Measurements from ENCODE around the gene MAP2K3. TPM values are rescaled to one million over a fixed set of nuclear protein-coding genes. Genes with fewer than 3 reads are reported as not detected.
"Not testable (repeated sequence)": the region's sequence is repeated elsewhere in the genome, so short reads cannot be mapped to it uniquely, and the experiment has no call there.

Gene MAP2K3
- total RNA-seq, 1 donor from 2014 or later, result 11.5 TPM

DNA sequence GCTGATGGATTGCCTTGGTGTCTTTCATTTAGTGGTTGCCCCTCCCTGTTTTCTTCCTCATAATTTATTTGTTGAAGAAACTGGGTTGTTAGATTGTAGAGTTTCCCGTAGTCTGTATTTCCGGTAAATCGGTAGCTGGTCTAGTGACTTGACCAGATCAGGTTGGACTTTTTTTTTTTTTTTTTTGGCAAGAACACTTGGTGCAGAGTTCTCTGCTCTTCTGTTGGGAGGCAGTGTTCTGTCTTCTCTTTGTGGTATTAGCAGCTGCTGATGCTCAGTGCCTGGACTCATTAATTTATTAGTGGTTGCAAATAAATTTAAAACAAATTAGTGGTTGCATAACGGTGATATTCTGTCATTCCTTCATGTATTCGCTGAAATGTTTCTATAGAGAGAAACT lies 40.2 kb downstream of the MAP2K3 start:
- H3K9me3 ChIP-seq (ENCODE audit: control insufficient read depth in 3 of 3, low read length in 3 of 3); H3K4me3 ChIP-seq (ENCODE audit: low read length in 3 of 3); H3K27ac ChIP-seq (ENCODE audit: low read depth, low read length); H3K36me3 ChIP-seq (ENCODE audit: control insufficient read depth in 3 of 3, insufficient read depth in 3 of 3, low read length in 3 of 3); H3K4me1 ChIP-seq (ENCODE audit: control insufficient read depth in 3 of 3, insufficient read depth in 3 of 3, low read length in 3 of 3); H3K9ac ChIP-seq (ENCODE audit: low read depth in 1 of 3, low read length in 3 of 3); H3K27me3 ChIP-seq (ENCODE audit: control insufficient read depth in 3 of 3, insufficient read depth in 3 of 3, low read length in 3 of 3): not testable (repeated sequence)

DNA sequence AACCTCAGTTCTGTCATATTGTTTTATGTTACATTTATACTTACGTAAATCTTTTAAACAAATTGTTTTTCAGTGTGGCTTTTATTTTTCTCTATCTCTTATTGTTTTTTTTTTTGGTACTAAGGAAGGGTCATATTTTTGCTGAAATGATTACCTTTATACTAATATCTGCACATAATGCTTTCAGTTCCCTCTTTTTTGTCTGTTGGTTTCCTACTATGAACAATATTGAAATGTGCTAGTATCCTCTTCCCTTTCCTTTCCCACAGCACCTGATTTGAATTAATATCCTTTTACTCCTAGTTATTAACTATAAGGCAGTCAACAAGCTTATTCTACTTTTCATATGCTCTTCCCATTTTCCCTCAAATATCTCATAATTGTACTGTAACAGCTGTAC lies 43.4 kb downstream of the MAP2K3 start:
- H3K9me3 ChIP-seq (ENCODE audit: control insufficient read depth in 3 of 3, low read length in 3 of 3); H3K4me1 ChIP-seq (ENCODE audit: control insufficient read depth in 3 of 3, insufficient read depth in 3 of 3, low read length in 3 of 3); H3K9ac ChIP-seq (ENCODE audit: low read depth in 1 of 3, low read length in 3 of 3); H3K4me3 ChIP-seq (ENCODE audit: low read length in 3 of 3); H3K36me3 ChIP-seq (ENCODE audit: control insufficient read depth in 3 of 3, insufficient read depth in 3 of 3, low read length in 3 of 3); H3K27me3 ChIP-seq (ENCODE audit: control insufficient read depth in 3 of 3, insufficient read depth in 3 of 3, low read length in 3 of 3); H3K27ac ChIP-seq (ENCODE audit: low read depth, low read length): not testable (repeated sequence)

DNA sequence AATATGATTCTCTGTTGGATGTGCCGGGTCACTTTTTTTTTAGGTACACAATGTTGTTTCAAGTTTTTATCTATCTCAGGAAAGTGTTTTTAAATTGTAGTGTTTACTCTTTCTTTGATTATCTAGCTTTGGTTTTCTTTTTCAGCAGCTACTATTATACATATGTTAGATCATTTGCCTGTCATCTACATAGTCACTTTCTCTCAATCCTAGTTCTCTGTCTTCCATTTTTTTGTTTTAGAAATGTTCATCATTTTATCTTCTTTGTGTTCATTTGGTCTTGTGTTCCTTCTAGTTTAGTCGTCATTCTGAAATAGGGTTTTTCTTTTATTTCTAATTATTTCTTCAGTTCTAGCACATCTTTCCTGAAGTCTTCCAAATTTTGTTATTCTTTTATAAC lies 44.3 kb downstream of the MAP2K3 start:
- not testable (repeated sequence) for H3K27me3 ChIP-seq (ENCODE audit: control insufficient read depth in 3 of 3, insufficient read depth in 3 of 3, low read length in 3 of 3); H3K9ac ChIP-seq (ENCODE audit: low read depth in 1 of 3, low read length in 3 of 3); H3K27ac ChIP-seq (ENCODE audit: low read depth, low read length); H3K4me3 ChIP-seq (ENCODE audit: low read length in 3 of 3); H3K9me3 ChIP-seq (ENCODE audit: control insufficient read depth in 3 of 3, low read length in 3 of 3); H3K4me1 ChIP-seq (ENCODE audit: control insufficient read depth in 3 of 3, insufficient read depth in 3 of 3, low read length in 3 of 3); H3K36me3 ChIP-seq (ENCODE audit: control insufficient read depth in 3 of 3, insufficient read depth in 3 of 3, low read length in 3 of 3)

DNA sequence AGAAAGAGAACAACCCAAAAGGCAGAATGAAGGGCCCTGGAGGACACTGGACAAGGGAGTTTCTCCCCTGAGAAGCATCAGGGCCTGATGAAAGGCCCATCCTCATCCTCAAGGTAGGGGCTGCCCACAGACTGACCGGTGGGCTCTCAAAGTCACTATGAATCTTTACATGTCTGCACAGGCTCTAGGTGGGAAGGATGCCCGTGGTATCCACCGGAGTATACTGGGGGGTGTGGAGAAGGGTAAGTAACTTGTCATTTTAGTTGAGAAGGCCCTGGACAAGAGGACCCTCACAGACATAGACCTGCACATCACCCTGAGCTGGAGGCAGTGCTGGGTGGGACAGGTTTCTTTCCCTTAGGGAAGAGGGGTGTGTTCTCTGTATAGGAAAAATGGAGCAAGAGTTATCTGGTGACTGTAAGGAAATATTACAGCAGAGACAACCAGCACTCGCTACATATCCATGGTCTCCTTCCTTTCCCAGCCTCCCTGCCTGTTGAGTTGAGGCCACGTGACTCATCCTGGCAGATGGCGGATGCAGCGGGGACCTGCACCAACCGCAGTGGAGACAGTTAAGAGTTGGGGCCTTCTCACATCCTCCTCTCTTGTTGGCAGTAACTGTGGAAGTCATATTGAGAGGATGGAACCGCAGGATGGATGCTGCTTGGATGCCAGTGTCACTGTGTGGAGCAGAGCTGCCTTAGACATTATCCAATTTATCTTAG lies 46.1 kb downstream of the MAP2K3 start:
- Histone ChIP-seq H3K4me3 (ENCODE audit: low read length in 3 of 3) (no peak overlapping the region), H3K36me3 (ENCODE audit: control insufficient read depth in 3 of 3, insufficient read depth in 3 of 3, low read length in 3 of 3) (no peaks in the 10 kb centered on the region), H3K27ac (ENCODE audit: low read depth, low read length) (no peak overlapping the region), H3K9ac (ENCODE audit: low read depth in 1 of 3, low read length in 3 of 3) (no peak overlapping the region), H3K4me1 (ENCODE audit: control insufficient read depth in 3 of 3, insufficient read depth in 3 of 3, low read length in 3 of 3) (no peaks in the 10 kb centered on the region), H3K9me3 (ENCODE audit: control insufficient read depth in 3 of 3, low read length in 3 of 3) (peaks cover 0 to 3% (median 0%) of the 10 kb centered on the region in 3 donors), H3K27me3 (ENCODE audit: control insufficient read depth in 3 of 3, insufficient read depth in 3 of 3, low read length in 3 of 3) (no peaks in the 10 kb centered on the region)

DNA sequence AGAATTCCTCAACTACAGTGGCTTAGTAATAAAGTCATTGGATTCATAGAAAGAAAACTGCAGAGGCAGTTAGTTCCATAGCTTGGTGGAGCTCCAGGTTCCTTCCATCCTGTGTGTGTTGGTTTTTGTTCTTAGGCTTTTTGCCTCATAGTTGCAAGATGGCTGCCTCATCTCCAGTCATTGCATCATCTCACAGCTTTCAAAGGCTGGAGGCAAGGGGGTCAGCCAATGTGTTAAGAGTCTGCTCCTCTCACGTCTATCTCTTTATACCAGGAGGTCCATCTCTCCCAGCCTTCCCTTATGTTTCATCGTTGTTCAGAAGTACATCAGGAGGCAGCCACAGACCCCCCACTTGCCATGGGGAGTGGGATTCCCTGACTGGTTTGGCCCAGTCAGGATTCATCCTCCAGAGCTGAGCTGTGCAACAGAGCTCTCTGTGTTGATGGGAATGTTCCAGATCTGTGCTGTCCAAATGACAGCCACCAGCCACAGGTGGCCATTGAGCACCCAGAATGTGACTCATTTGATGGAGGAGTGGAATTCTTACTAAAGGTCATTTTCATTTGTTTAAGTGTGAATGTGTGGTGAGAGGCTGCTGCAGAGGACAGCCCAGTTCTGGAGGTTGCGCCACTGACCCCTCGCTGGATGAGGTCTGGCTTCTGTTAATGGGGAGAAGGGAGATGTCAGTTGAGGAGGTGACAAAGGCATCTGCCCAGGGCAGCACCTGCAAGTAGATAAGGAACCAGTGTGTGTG lies 52.2 kb downstream of the MAP2K3 start:
- H3K27ac ChIP-seq (ENCODE audit: low read depth, low read length), result peak overlapping the region; percentile 51
- peaks cover 11 to 17% (median 16%) of the 10 kb centered on the region in 3 donors for H3K4me1 ChIP-seq (ENCODE audit: control insufficient read depth in 3 of 3, insufficient read depth in 3 of 3, low read length in 3 of 3)
- not testable (repeated sequence) for H3K36me3 ChIP-seq (ENCODE audit: control insufficient read depth in 3 of 3, insufficient read depth in 3 of 3, low read length in 3 of 3); H3K4me3 ChIP-seq (ENCODE audit: low read length in 3 of 3); H3K27me3 ChIP-seq (ENCODE audit: control insufficient read depth in 3 of 3, insufficient read depth in 3 of 3, low read length in 3 of 3); H3K9me3 ChIP-seq (ENCODE audit: control insufficient read depth in 3 of 3, low read length in 3 of 3)
- H3K9ac ChIP-seq (ENCODE audit: low read depth in 1 of 3, low read length in 3 of 3), result peak overlapping the region in 1 of 3 donors; percentile 32

DNA sequence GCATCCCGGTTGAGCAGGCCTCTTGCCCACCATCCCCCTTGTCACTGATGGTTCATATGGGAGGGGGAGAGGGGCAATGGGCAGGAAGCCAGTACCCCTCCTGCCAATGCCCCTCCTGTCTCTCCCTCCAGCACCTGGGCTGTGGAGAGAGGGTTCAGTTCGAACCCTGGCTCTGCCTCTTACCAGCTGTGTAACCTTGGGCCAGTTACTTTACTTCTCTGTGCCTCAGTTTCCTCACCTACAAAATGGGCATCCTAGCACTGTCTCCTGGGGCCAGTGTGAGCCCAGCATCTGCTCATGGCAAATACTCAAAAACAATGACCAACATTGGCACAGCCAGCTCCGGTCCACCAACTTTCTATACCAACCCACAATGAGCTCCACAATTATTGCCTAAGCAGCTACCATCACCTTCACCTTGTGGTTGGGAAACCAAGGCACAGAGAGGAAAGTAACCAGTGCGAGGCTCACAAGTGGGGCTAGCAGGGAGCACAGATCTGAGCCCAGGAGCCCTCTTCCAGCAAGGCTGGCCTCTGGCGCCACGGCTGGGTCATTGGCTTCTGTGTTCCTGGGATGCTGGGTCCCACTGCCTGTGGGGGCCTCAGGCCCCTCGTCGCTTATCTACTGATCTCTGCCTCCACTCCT lies 53.6 kb downstream of the MAP2K3 start:
- not testable (repeated sequence) for H3K27me3 ChIP-seq (ENCODE audit: control insufficient read depth in 3 of 3, insufficient read depth in 3 of 3, low read length in 3 of 3); H3K9ac ChIP-seq (ENCODE audit: low read depth in 1 of 3, low read length in 3 of 3); H3K36me3 ChIP-seq (ENCODE audit: control insufficient read depth in 3 of 3, insufficient read depth in 3 of 3, low read length in 3 of 3); H3K9me3 ChIP-seq (ENCODE audit: control insufficient read depth in 3 of 3, low read length in 3 of 3); H3K4me3 ChIP-seq (ENCODE audit: low read length in 3 of 3)
- peak overlapping the region; percentile 51 for H3K27ac ChIP-seq (ENCODE audit: low read depth, low read length)
- H3K4me1 ChIP-seq (ENCODE audit: control insufficient read depth in 3 of 3, insufficient read depth in 3 of 3, low read length in 3 of 3), result peaks cover 11 to 17% (median 16%) of the 10 kb centered on the region in 3 donors

DNA sequence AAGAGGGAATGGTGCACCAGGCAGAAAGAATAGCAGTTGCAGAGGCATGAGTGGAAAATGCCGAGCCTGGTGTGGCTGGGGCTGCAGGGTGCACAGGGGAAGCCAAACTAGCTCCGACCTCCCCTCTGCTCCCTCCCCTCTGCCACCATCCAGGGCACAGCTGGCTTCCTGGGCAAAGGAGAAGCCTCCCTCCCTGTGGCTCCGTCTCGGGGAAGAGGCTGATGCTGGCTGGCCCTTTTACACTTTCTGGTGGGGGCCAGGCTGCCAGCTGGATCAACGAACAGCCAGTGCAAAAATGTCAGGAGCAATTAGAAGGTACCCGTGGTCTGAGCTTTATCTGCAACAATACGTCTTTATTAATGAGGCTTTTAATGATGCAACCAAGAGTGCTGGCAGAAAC lies 54.5 kb downstream of the MAP2K3 start:
- H3K36me3 ChIP-seq (ENCODE audit: control insufficient read depth in 3 of 3, insufficient read depth in 3 of 3, low read length in 3 of 3), result no peaks in the 10 kb centered on the region

DNA sequence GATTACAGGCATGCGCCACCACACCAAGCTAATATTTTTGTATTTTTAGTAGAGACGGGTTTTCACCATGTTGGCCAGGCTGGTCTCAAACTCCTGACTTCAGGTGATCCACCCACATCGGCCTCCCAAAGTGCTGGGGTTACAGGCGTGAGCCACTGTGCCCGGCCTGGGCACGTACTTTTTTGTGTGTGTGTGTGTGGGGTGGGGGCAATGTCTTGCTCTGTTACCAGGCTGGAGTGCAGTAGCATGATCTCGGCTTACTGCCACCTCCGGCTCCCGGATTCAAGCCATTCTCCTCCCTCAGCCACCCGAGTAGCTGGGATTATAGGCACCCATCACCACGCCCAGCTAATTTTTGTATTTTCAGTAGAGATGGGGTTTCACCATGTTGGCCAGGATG lies 55.1 kb downstream of the MAP2K3 start:
- H3K4me1 ChIP-seq (ENCODE audit: control insufficient read depth in 3 of 3, insufficient read depth in 3 of 3, low read length in 3 of 3), result peaks cover 11 to 17% (median 16%) of the 10 kb centered on the region in 3 donors
- not testable (repeated sequence) for H3K27me3 ChIP-seq (ENCODE audit: control insufficient read depth in 3 of 3, insufficient read depth in 3 of 3, low read length in 3 of 3); H3K9ac ChIP-seq (ENCODE audit: low read depth in 1 of 3, low read length in 3 of 3); H3K4me3 ChIP-seq (ENCODE audit: low read length in 3 of 3); H3K9me3 ChIP-seq (ENCODE audit: control insufficient read depth in 3 of 3, low read length in 3 of 3); H3K36me3 ChIP-seq (ENCODE audit: control insufficient read depth in 3 of 3, insufficient read depth in 3 of 3, low read length in 3 of 3); H3K27ac ChIP-seq (ENCODE audit: low read depth, low read length)

More for the DNA sequence above, 54.5 kb downstream of the MAP2K3 start:
- Histone ChIP-seq H3K4me3 (ENCODE audit: low read length in 3 of 3) (no peak overlapping the region), H3K27ac (ENCODE audit: low read depth, low read length) (no peak overlapping the region), H3K9me3 (ENCODE audit: control insufficient read depth in 3 of 3, low read length in 3 of 3) (no peaks in the 10 kb centered on the region), H3K4me1 (ENCODE audit: control insufficient read depth in 3 of 3, insufficient read depth in 3 of 3, low read length in 3 of 3) (peaks cover 11 to 17% (median 16%) of the 10 kb centered on the region in 3 donors), H3K9ac (ENCODE audit: low read depth in 1 of 3, low read length in 3 of 3) (no peak overlapping the region), H3K27me3 (ENCODE audit: control insufficient read depth in 3 of 3, insufficient read depth in 3 of 3, low read length in 3 of 3) (peaks cover 0 to 2% (median 0%) of the 10 kb centered on the region in 3 donors)

DNA sequence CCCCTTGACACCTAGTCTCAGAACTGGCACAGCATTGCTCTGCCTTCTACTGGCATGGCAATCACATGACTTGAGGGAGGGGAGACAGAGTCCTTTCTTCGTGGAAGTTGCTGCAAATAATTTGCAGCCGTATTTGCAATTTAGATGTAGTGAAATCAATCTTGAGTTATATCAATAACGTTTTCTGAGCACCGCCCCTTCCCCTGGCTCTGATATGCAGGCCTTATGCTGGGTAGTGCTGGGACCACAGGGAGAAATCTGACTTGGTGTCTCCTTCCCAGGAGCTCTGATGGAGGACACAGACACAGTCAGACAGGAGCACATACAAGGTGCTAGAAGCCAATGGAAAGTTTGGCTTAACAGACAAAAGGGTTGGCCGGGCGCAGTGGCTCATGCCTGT lies 55.9 kb downstream of the MAP2K3 start:
- H3K4me1 ChIP-seq (ENCODE audit: control insufficient read depth in 3 of 3, insufficient read depth in 3 of 3, low read length in 3 of 3), result peaks cover 11 to 19% (median 19%) of the 10 kb centered on the region in 3 donors
- H3K27ac ChIP-seq (ENCODE audit: low read depth, low read length); H3K36me3 ChIP-seq (ENCODE audit: control insufficient read depth in 3 of 3, insufficient read depth in 3 of 3, low read length in 3 of 3); H3K9me3 ChIP-seq (ENCODE audit: control insufficient read depth in 3 of 3, low read length in 3 of 3); H3K27me3 ChIP-seq (ENCODE audit: control insufficient read depth in 3 of 3, insufficient read depth in 3 of 3, low read length in 3 of 3); H3K4me3 ChIP-seq (ENCODE audit: low read length in 3 of 3); H3K9ac ChIP-seq (ENCODE audit: low read depth in 1 of 3, low read length in 3 of 3): not testable (repeated sequence)

DNA sequence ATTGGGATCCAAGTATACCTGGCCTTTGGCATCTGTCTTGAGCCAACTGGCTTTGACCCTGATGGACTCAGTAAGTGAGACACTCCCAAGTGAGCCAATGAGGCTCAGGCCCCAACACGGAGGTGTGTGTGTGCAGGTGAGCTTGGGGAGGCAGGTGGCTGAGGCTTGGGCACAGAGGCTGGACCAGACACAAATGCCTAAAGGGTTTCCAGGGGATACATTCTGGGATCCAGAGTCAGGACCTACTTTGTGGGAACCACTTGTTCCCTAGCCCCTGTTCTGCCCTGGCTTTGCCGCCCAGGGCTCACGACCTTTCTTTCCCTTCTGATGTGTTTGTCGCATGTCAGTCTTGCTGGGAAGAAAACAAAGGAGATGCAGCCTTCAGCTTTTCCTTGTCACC lies 56.8 kb downstream of the MAP2K3 start:
- not testable (repeated sequence) for H3K27me3 ChIP-seq (ENCODE audit: control insufficient read depth in 3 of 3, insufficient read depth in 3 of 3, low read length in 3 of 3); H3K9me3 ChIP-seq (ENCODE audit: control insufficient read depth in 3 of 3, low read length in 3 of 3); H3K36me3 ChIP-seq (ENCODE audit: control insufficient read depth in 3 of 3, insufficient read depth in 3 of 3, low read length in 3 of 3); H3K4me3 ChIP-seq (ENCODE audit: low read length in 3 of 3); H3K27ac ChIP-seq (ENCODE audit: low read depth, low read length); H3K9ac ChIP-seq (ENCODE audit: low read depth in 1 of 3, low read length in 3 of 3)
- H3K4me1 ChIP-seq (ENCODE audit: control insufficient read depth in 3 of 3, insufficient read depth in 3 of 3, low read length in 3 of 3), result peaks cover 11 to 20% (median 19%) of the 10 kb centered on the region in 3 donors
